ENCODE data around the gene PAF1.
A peak's percentile ranks its signal among the peaks of the same experiment; 100 is the strongest.
"Not testable (repeated sequence)": the region's sequence is repeated elsewhere in the genome, so short reads cannot be mapped to it uniquely, and the experiment has no call there.

The PAF1 gene

GRCh38 chr19:39351537-39352064, 39.3 kb downstream of the PAF1 start:
- no peak for DNase-seq

GRCh38 chr19:39350156-39350555, 40.8 kb downstream of the PAF1 start:
- DNase-seq, result no peak

GRCh38 chr19:39349326-39349725, 41.6 kb downstream of the PAF1 start:
- no peak for DNase-seq

GRCh38 chr19:39347332-39348164, 43.4 kb downstream of the PAF1 start:
- no peak for DNase-seq

- no peak for DNase-seq
Observed at GRCh38 chr19:39345956-39346355, 45.0 kb downstream of the PAF1 start.

- DNase-seq, result no peak
Observed at GRCh38 chr19:39342647-39343305, 48.1 kb downstream of the PAF1 start.

- DNase-seq, result peak; percentile 99
Observed at GRCh38 chr19:39341719-39342604, 48.9 kb downstream of the PAF1 start, which contains the start of gene SAMD4B. Gene SAMD4B (plus strand): TSS chr19:39342421. CDS start chr19:39356894, 14,473 bp downstream.

- no peak for DNase-seq
Observed at GRCh38 chr19:39341129-39341718, 49.7 kb downstream of the PAF1 start.

- not testable (repeated sequence) for DNase-seq
Observed at GRCh38 chr19:39340156-39340555, 50.8 kb downstream of the PAF1 start.

GRCh38 chr19:39339674-39340073, 51.2 kb downstream of the PAF1 start:
- DNase-seq, result no peak

- DNase-seq, result no peak
Observed at GRCh38 chr19:39336483-39336882, 54.4 kb downstream of the PAF1 start.

Data from activated gamma-delta T cell treated with Interleukin-2 at 50 U/mL for 16 hours (primary cell).